HG03039 (cell line): ENCODE data around the gene FAM168A.
A peak's percentile ranks its signal among the peaks of the same experiment; 100 is the strongest.

Experiments used
- ATAC-seq: cut with Tn5 transposase; IDR thresholded peaks from one replicate; pipeline ENCODE4 v1.9.1; 2021; ENCODE audit warnings: mild to moderate bottlenecking, moderate library complexity; ENCODE audit not compliant: unreplicated experiment

The FAM168A gene

GRCh38 chr11:73393011-73393380 lies 204.9 kb downstream of the FAM168A start:
- no peak for ATAC-seq

- no peak for ATAC-seq
Measured at GRCh38 chr11:73392108-73393010, 205.6 kb downstream of the FAM168A start.

- ATAC-seq, result no peak
Measured at GRCh38 chr11:73391665-73392064, 206.2 kb downstream of the FAM168A start.

GRCh38 chr11:73390601-73391565 lies 207.0 kb downstream of the FAM168A start:
- no peak for ATAC-seq

- ATAC-seq, result no peak
Measured at GRCh38 chr11:73389916-73390315, 208.0 kb downstream of the FAM168A start.

GRCh38 chr11:73389134-73389525 lies 208.8 kb downstream of the FAM168A start:
- ATAC-seq, result no peak

- ATAC-seq, result no peak
Measured at GRCh38 chr11:73388265-73389133, 209.4 kb downstream of the FAM168A start.

GRCh38 chr11:73387594-73388264 lies 210.2 kb downstream of the FAM168A start:
- no peak for ATAC-seq

- no peak for ATAC-seq
Measured at GRCh38 chr11:73386546-73386945, 211.4 kb downstream of the FAM168A start.

- no peak for ATAC-seq
Measured at GRCh38 chr11:73386016-73386415, 211.9 kb downstream of the FAM168A start.

GRCh38 chr11:73384872-73385689 lies 212.8 kb downstream of the FAM168A start:
- peak; percentile 39 for ATAC-seq

- no peak for ATAC-seq
Measured at GRCh38 chr11:73384531-73384871, 213.4 kb downstream of the FAM168A start.

- ATAC-seq, result no peak
Measured at GRCh38 chr11:73384125-73384441, 213.8 kb downstream of the FAM168A start.

- ATAC-seq, result no peak
Measured at GRCh38 chr11:73383249-73384124, 214.4 kb downstream of the FAM168A start.

- no peak for ATAC-seq
Measured at GRCh38 chr11:73382747-73383146, 215.2 kb downstream of the FAM168A start.

- no peak for ATAC-seq
Measured at GRCh38 chr11:73382183-73382582, 215.7 kb downstream of the FAM168A start.

- no peak for ATAC-seq
Measured at GRCh38 chr11:73381589-73381988, 216.3 kb downstream of the FAM168A start.

GRCh38 chr11:73380897-73381410 lies 217.0 kb downstream of the FAM168A start:
- no peak for ATAC-seq
